ENCODE measurements around the gene MUTYH. TPM values are rescaled to one million over a fixed set of nuclear protein-coding genes. Genes with fewer than 3 reads are reported as not detected.

The MUTYH gene
- total and polyA plus RNA-seq, 2 of the 8 experiments (the other 6 are each of a cell fraction or from before 2014, with no cell fraction given) = 51.9 to 65.7 TPM

DNA sequence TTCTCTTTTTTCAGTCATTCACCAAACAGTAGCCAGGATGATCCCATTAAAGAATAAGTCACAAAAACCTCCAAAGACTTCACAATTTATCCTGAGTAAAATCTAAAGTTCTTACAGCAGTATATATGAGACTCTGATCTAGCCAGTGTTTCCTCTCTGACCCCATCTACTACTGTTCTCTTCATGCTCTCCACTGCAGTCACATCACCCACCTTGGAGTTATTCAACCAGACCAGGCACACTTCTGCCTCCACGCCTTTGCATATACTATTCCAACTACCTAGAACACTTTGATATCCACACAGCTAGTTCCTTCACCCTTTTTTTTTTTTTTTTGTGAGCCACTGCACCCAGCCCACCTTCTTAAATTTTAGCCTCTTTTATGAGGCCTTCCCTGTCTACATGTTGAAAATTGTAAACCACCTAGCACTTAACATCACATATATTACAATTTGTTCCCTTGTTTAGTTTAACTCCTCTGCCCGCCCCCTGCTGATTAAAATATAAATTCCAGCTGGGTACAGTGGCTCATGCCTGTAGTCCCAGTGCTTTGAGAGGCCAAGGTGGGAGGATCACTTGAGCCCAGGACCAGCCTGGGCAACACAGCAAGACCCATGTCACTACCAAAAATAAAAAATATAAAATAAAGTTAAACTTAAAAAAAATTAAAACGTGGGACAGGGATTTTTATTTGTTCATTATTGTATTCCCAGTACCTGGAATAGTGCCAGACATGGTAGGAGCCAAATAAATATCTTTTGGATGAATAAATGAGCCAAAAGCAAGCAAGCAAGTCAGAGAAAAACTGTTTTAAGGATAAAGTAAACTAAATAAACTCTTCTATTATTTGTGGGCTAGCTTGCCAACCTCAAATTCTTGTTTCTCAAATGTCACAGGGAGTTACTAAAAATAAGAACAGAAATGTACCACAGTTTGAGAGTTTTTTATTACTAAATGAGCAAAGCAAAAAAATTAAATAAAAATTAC, 35.2 kb upstream of the MUTYH start (continued):
- TF ChIP-seq CHD7 (IDR thresholded peaks at IDR 0.05; ENCODE audit: insufficient replicate concordance, low read length) (no peak), HDAC6 (IDR thresholded peaks at IDR 0.05; ENCODE audit: low read depth, low read length) (no peak), TCF12 (IDR thresholded peaks at IDR 0.05; ENCODE audit: low read depth, low read length) (no peak)
- TF ChIP-seq, protein P1, sequence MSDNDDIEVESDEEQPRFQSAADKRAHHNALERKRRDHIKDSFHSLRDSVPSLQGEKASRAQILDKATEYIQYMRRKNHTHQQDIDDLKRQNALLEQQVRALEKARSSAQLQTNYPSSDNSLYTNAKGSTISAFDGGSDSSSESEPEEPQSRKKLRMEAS (IDR thresholded peaks at IDR 0.05) = no peak
